Omental fat pad (tissue), 4 donors: ENCODE data around the gene TMEM254. TPM values are rescaled to one million over a fixed set of nuclear protein-coding genes. Genes with fewer than 3 reads are reported as not detected.

Experiments used
- ATAC-seq: fragments of 150-250 bp; one replicate; pipeline ENCODE4 v1.9.1; 2016; ENCODE audit warnings: mild to moderate bottlenecking, moderate library complexity; ENCODE audit not compliant: low FRiP score
- DNase-seq: peaks from one replicate; pipeline ENCODE4 v3.0.0-alpha.2; 2019; ENCODE audit warnings: low spot score
- total RNA-seq, 4 donors: library from RNA; depleted of rRNA; stranded (reverse); fragments of >200 nt; gene quantifications; one replicate each; pipeline ENCODE4 v1.1.0, GENCODE V29; 2016
- TF ChIP-seq, protein P1 (sequence below), 3 donors: fragments of 450-650 bp; IDR thresholded peaks; one replicate each; pipeline ENCODE4 v1.5.1; 2016 to 2017; ENCODE audit warnings: antibody characterized with exemption in 3 of 3, mild to moderate bottlenecking in 3 of 3, moderate library complexity in 2 of 3

The TMEM254 gene
- total RNA-seq, 4 donors from 2014 or later: 7.1 to 16.4 (median 11.0) TPM

DNA sequence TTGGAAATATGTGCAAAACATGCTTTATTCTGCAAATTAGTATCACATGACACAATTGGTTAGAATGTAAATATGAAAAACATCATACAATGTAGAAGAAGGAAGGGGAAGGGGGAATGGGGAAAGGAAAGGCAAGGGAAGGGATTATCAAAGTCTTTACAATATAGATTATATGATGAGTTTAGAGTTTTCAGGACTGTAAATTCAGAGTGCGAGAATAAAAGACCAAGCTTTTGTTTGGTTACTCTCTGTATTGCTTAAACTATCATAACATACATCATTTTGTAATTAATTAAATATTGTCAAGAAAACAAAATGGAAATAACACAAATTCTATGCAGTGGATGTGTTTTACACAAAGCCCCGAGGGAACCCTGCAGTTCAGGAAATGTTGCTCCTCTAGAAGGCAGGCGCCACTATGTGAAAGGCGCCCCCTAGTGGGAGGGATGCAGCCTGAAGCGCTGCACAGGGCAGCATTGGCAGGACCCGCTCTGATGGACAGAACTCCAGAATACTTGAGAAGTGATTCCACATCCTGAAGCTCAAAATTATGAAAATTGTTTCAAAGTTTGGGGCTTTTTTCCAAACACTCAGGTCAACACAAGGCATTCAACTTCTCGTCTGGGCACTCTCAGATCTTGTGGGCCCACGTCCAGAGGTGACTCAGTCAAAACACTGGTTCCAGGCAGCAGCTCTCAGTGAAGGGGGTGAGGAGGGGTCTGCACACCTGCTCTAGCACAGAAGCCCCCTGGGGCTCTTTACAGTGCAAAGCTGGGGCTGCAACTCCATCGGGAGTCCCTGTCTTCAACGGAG is 31.6 kb upstream of the TMEM254 start:
- DNase-seq (peak; percentile 62), ATAC-seq (no peak)
- TF ChIP-seq, protein P1, sequence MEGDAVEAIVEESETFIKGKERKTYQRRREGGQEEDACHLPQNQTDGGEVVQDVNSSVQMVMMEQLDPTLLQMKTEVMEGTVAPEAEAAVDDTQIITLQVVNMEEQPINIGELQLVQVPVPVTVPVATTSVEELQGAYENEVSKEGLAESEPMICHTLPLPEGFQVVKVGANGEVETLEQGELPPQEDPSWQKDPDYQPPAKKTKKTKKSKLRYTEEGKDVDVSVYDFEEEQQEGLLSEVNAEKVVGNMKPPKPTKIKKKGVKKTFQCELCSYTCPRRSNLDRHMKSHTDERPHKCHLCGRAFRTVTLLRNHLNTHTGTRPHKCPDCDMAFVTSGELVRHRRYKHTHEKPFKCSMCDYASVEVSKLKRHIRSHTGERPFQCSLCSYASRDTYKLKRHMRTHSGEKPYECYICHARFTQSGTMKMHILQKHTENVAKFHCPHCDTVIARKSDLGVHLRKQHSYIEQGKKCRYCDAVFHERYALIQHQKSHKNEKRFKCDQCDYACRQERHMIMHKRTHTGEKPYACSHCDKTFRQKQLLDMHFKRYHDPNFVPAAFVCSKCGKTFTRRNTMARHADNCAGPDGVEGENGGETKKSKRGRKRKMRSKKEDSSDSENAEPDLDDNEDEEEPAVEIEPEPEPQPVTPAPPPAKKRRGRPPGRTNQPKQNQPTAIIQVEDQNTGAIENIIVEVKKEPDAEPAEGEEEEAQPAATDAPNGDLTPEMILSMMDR (IDR thresholded peaks at IDR 0.05): no peak

DNA sequence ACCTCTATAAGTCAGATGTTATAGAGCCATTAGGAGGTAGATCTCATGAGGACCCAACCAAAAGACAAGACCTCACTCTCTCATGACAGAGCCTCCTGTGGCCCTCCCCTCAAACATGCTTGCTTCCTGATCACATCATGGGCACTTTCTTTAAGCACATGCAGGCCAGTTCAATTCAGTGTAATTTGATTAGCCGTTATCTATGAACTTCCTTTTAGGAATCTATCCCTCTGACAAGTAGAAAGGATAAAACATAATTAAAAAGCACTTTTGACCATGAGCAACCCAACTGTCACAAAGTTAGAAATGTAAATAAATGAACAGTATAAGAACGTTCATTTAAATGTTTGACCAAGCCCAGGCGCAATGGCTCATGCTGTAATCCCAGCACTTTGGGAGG is 27.7 kb upstream of the TMEM254 start:
- no peak for ATAC-seq
- TF ChIP-seq, protein P1 (IDR thresholded peaks at IDR 0.05): no peak
- DNase-seq: no peak

- no peak for DNase-seq
- TF ChIP-seq, protein P1 (IDR thresholded peaks at IDR 0.05): no peak
- ATAC-seq: no peak
Measured at GRCh38 chr10:80051993-80052392, 26.5 kb upstream of the TMEM254 start.

GRCh38 chr10:80055760-80056159 is 22.7 kb upstream of the TMEM254 start:
- DNase-seq: no peak
- ATAC-seq: no peak
- TF ChIP-seq, protein P1 (IDR thresholded peaks at IDR 0.05): no peak

DNA sequence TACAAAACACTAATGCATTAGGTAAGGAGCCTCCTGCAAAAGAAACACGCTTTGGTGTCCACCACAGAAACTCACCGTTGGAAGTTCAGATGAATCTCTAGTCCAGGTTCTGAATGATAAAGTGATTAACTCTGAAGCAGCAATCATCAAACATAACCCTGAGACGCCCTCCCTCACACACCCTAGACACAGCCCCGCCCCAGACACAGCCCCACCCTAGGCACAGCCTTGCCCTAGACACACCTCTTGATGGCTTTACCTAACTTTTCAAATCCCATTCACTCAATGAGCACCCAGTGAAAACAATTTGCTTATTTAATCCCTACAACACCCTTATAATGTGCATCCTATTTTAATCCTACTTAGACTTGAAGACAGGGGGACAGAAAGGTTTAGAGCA is 21.3 kb upstream of the TMEM254 start:
- no peak for ATAC-seq

DNA sequence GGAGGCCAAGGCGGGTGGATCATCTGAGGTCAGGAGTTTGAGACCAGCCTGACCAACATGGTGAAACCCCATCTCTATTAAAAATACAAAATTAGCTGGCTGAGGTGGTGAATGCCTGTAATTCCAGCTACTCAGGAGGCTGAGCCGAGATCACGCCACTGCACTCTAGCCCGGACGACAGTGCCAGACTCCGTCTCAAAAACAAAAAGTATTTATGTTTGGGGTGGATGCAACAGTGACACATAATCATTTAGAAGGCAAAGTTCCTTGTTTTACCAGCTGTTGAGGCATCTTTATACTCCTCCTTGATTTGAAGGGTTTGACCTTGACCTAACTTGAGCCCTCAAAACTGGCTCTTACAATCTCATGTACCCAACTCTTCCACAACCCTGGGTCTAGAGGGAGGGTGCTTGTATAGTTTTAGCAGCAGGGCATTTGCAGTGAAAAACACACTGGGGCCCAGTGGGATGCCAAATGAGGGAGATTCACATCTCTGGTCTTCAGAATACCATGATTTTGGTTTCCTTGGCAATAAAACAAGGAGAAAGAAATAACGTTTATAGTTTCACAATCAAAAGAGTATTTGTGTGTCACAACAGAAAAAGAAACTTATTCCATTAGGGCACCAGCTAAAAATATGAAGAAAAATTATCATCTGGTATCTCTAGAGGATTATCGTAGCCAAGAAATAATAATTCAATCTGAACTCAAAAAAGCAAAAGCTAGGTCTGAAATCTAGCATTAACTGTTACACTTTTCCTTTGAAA is 14.2 kb upstream of the TMEM254 start:
- ATAC-seq: no peak
- DNase-seq: no peak
- TF ChIP-seq, protein P1 (IDR thresholded peaks at IDR 0.05): no peak

More for the DNA sequence above, 21.3 kb upstream of the TMEM254 start:
- no peak for DNase-seq
- TF ChIP-seq, protein P1 (IDR thresholded peaks at IDR 0.05): no peak
